ENCODE measurements around the gene ACOT11. TPM values are rescaled to one million over a fixed set of nuclear protein-coding genes. Genes with fewer than 3 reads are reported as not detected.
"Not testable (repeated sequence)": the region's sequence is repeated elsewhere in the genome, so short reads cannot be mapped to it uniquely, and the experiment has no call there.

Gene ACOT11
- total RNA-seq, 2 experiments from 2014 or later, result 0.50 to 0.91 TPM

DNA sequence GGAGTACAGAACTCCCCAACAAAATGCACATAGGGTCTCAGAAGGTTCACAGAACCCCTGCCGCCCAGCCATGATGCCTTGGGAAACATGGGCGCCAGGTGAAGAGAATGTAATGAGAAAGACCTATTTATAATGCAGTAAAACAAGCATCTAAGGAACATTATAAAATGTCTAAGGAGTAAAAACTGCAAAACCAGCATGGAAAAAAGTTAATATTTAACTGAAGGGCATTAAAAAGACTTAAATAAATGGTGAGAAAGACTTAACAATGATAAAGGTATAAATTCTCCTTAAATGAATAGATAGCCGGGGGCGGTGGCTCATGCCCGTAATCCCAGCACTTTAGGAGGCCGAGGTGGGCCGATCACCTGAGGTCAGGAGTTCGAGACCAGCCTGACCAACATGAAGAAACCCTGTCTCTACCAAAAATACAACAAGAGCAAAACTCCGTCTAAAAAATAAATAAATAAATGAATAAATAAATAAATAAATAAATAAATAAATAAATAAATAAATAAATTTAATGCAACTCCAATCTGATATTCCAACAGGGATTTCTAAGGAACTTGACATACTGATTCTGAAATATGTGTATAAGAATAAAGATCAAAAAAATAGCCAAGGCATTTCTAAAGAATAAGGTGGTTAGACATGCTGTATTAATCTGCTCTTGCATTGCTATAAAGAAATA is 27.3 kb upstream of the ACOT11 start:
- Histone ChIP-seq H3K36me3 (ENCODE audit: insufficient read depth, low read length) (no peaks in the 10 kb centered on the region), H3K4me3 (ENCODE audit: low read length) (no peak overlapping the region), H3K9me3 (ENCODE audit: control insufficient read depth in 1 of 2, insufficient read depth in 1 of 2, low read length in 2 of 2) (no peaks in the 10 kb centered on the region), H3K27ac (ENCODE audit: low read depth in 1 of 2, low read length in 2 of 2) (no peak overlapping the region), H3K27me3 (ENCODE audit: control insufficient read depth in 1 of 2, insufficient read depth in 2 of 2, low read length in 2 of 2) (no peaks in the 10 kb centered on the region), H3K4me1 (ENCODE audit: insufficient read depth, low read length) (no peaks in the 10 kb centered on the region)
- TF ChIP-seq, protein P1, sequence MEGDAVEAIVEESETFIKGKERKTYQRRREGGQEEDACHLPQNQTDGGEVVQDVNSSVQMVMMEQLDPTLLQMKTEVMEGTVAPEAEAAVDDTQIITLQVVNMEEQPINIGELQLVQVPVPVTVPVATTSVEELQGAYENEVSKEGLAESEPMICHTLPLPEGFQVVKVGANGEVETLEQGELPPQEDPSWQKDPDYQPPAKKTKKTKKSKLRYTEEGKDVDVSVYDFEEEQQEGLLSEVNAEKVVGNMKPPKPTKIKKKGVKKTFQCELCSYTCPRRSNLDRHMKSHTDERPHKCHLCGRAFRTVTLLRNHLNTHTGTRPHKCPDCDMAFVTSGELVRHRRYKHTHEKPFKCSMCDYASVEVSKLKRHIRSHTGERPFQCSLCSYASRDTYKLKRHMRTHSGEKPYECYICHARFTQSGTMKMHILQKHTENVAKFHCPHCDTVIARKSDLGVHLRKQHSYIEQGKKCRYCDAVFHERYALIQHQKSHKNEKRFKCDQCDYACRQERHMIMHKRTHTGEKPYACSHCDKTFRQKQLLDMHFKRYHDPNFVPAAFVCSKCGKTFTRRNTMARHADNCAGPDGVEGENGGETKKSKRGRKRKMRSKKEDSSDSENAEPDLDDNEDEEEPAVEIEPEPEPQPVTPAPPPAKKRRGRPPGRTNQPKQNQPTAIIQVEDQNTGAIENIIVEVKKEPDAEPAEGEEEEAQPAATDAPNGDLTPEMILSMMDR (IDR thresholded peaks at IDR 0.05), result no peak
- ATAC-seq (ENCODE audit: poor library complexity), result no peak
- no peaks in the 10 kb centered on the region for H3K9me3 Mint-ChIP-seq
- no peak for DNase-seq
- no peak overlapping the region for H3K27ac Mint-ChIP-seq
- H3K36me3 Mint-ChIP-seq (ENCODE audit: low read depth), result no peaks in the 10 kb centered on the region
- no peaks in the 10 kb centered on the region for H3K4me1 Mint-ChIP-seq (ENCODE audit: low read depth)
- intact Hi-C loops (cut with DNase I, micrococcal nuclease), result no loop called here
- H3K4me3 Mint-ChIP-seq, result no peak overlapping the region
- ChIA-PET CTCF (no interaction called here), POLR2A (no interaction called here)
- H3K27me3 Mint-ChIP-seq, result no peaks in the 10 kb centered on the region

DNA sequence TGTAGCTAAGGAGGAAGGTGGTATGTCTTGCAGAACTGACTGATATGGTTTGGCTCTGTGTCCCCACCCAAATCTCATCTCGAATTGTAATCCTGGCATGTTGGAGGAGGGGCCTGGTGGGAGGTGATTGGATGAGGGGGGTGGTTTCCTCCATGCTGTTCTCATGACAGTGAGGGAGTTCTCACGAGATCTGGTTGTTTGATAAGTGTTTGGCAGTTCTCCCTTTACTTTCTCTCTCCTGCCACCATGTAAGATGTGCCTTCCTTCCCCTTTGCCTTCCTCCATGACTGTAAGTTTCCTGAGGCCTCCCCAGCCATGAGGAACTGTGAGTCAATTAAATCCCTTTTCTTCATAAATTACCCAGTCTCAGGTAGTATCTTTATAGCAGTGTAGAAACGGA is 21.5 kb upstream of the ACOT11 start:
- H3K36me3 Mint-ChIP-seq (ENCODE audit: low read depth); H3K4me3 Mint-ChIP-seq; H3K4me1 ChIP-seq (ENCODE audit: insufficient read depth, low read length); ATAC-seq (ENCODE audit: poor library complexity); H3K27ac ChIP-seq (ENCODE audit: low read depth in 1 of 2, low read length in 2 of 2); H3K27me3 Mint-ChIP-seq; H3K4me3 ChIP-seq (ENCODE audit: low read length); H3K4me1 Mint-ChIP-seq (ENCODE audit: low read depth); DNase-seq; H3K9me3 ChIP-seq (ENCODE audit: control insufficient read depth in 1 of 2, insufficient read depth in 1 of 2, low read length in 2 of 2); H3K27me3 ChIP-seq (ENCODE audit: control insufficient read depth in 1 of 2, insufficient read depth in 2 of 2, low read length in 2 of 2); intact Hi-C loops (cut with DNase I, micrococcal nuclease); H3K27ac Mint-ChIP-seq; CTCF ChIA-PET; POLR2A ChIA-PET; H3K9me3 Mint-ChIP-seq; H3K36me3 ChIP-seq (ENCODE audit: insufficient read depth, low read length): not testable (repeated sequence)

DNA sequence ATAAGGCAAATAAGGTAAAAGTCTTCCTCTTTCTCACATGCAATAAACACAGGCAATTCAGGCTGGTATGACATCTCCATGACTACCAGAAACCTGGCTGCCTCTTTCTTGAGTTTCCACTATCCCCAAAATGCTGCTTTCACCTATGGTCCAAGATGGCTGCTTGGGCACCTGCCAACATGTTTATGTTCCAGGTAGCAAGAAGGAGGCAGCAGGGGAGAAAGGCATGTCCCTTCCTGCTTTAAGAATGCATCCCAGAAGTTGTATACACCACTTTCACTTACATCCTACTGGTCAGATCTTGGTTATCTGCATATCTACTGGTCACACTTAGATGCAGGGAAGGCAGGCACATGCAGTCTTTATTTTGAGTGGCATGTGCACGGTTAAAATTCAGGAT is 19.4 kb upstream of the ACOT11 start:
- no peak overlapping the region for H3K4me3 ChIP-seq (ENCODE audit: low read length)
- TF ChIP-seq, protein P1 (IDR thresholded peaks at IDR 0.05), result no peak
- ATAC-seq (ENCODE audit: poor library complexity) (no peak), DNase-seq (no peak)
- intact Hi-C loops (cut with DNase I, micrococcal nuclease), result no loop called here
- no peak overlapping the region for H3K4me3 Mint-ChIP-seq
- no peaks in the 10 kb centered on the region for H3K27me3 ChIP-seq (ENCODE audit: control insufficient read depth in 1 of 2, insufficient read depth in 2 of 2, low read length in 2 of 2)
- H3K27ac Mint-ChIP-seq, result no peak overlapping the region
- H3K27ac ChIP-seq (ENCODE audit: low read depth in 1 of 2, low read length in 2 of 2), result no peak overlapping the region
- H3K36me3 ChIP-seq (ENCODE audit: insufficient read depth, low read length), result no peaks in the 10 kb centered on the region
- no peaks in the 10 kb centered on the region for H3K9me3 ChIP-seq (ENCODE audit: control insufficient read depth in 1 of 2, insufficient read depth in 1 of 2, low read length in 2 of 2)
- CTCF ChIA-PET, result no interaction called here
- no peaks in the 10 kb centered on the region for H3K4me1 ChIP-seq (ENCODE audit: insufficient read depth, low read length)
- H3K36me3 Mint-ChIP-seq (ENCODE audit: low read depth), result no peaks in the 10 kb centered on the region
- no peaks in the 10 kb centered on the region for H3K4me1 Mint-ChIP-seq (ENCODE audit: low read depth)
- POLR2A ChIA-PET, result no interaction called here
- H3K9me3 Mint-ChIP-seq, result no peaks in the 10 kb centered on the region
- H3K27me3 Mint-ChIP-seq, result no peaks in the 10 kb centered on the region

DNA sequence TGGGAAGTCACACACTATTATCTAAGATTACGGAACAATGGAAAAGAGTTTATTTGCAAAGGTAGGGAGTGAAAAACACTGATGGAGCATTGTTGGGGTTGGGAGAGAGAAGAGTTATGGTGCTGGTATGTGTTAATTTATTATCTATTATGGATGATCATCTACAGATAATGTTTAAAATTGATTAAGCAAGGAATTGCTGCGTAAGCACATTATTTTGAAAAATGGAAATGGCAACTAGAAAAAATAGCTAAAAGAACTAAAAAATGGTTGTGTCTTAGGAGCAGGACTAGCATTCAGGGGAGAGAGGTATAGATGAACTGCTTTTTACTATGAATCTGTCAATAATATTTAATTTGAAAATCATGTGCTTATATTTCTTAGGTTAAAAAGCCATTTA is 16.0 kb upstream of the ACOT11 start:
- Mint-ChIP-seq H3K27me3 (no peaks in the 10 kb centered on the region), H3K9me3 (no peaks in the 10 kb centered on the region), H3K4me1 (ENCODE audit: low read depth) (no peaks in the 10 kb centered on the region), H3K4me3 (no peak overlapping the region), H3K27ac (no peak overlapping the region), H3K36me3 (ENCODE audit: low read depth) (no peaks in the 10 kb centered on the region)
- ChIA-PET CTCF (no interaction called here), POLR2A (no interaction called here)
- H3K4me1 ChIP-seq (ENCODE audit: insufficient read depth, low read length), result no peaks in the 10 kb centered on the region
- no peak for ATAC-seq (ENCODE audit: poor library complexity)
- no peak for DNase-seq
- H3K4me3 ChIP-seq (ENCODE audit: low read length), result no peak overlapping the region
- H3K27ac ChIP-seq (ENCODE audit: low read depth in 1 of 2, low read length in 2 of 2), result no peak overlapping the region
- H3K9me3 ChIP-seq (ENCODE audit: control insufficient read depth in 1 of 2, insufficient read depth in 1 of 2, low read length in 2 of 2), result no peaks in the 10 kb centered on the region
- TF ChIP-seq, protein P1 (IDR thresholded peaks at IDR 0.05), result no peak
- H3K27me3 ChIP-seq (ENCODE audit: control insufficient read depth in 1 of 2, insufficient read depth in 2 of 2, low read length in 2 of 2), result peaks cover 0 to 3% of the 10 kb centered on the region in 2 experiments
- intact Hi-C loops (cut with DNase I, micrococcal nuclease), result no loop called here
- no peaks in the 10 kb centered on the region for H3K36me3 ChIP-seq (ENCODE audit: insufficient read depth, low read length)

DNA sequence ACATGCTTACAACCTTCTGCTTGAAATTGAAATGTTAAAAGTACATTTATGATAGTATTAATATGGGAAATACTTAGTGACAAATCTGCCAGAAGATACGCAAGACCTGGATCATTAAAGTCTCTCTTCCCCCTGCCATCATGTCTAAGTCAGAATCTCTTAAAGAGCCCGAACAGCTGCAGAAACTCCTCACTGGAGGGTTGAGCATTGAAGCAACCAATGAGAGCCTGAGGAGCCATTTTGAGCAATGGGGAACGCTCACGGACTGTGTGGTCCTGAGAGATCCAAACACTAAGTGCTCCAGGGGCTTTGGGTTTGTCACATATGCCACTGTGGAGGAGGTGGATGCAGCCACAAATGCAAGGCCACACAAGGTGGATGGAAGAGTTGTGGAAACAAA is 11.4 kb upstream of the ACOT11 start:
- H3K36me3 Mint-ChIP-seq (ENCODE audit: low read depth); DNase-seq; H3K27ac ChIP-seq (ENCODE audit: low read depth in 1 of 2, low read length in 2 of 2); POLR2A ChIA-PET; intact Hi-C loops (cut with DNase I, micrococcal nuclease); H3K27me3 Mint-ChIP-seq; H3K27ac Mint-ChIP-seq; H3K9me3 Mint-ChIP-seq; H3K36me3 ChIP-seq (ENCODE audit: insufficient read depth, low read length); H3K4me1 ChIP-seq (ENCODE audit: insufficient read depth, low read length); ATAC-seq (ENCODE audit: poor library complexity); H3K9me3 ChIP-seq (ENCODE audit: control insufficient read depth in 1 of 2, insufficient read depth in 1 of 2, low read length in 2 of 2); H3K27me3 ChIP-seq (ENCODE audit: control insufficient read depth in 1 of 2, insufficient read depth in 2 of 2, low read length in 2 of 2); H3K4me1 Mint-ChIP-seq (ENCODE audit: low read depth); H3K4me3 ChIP-seq (ENCODE audit: low read length); H3K4me3 Mint-ChIP-seq; CTCF ChIA-PET: not testable (repeated sequence)
